ENCODE results near the gene ENTPD8. TPM values are rescaled to one million over a fixed set of nuclear protein-coding genes. Genes with fewer than 3 reads are reported as not detected.
"Not testable (repeated sequence)": the region's sequence is repeated elsewhere in the genome, so short reads cannot be mapped to it uniquely, and the experiment has no call there.

Gene ENTPD8
- total RNA-seq, 1 experiment from 2014 or later: not detected

DNA sequence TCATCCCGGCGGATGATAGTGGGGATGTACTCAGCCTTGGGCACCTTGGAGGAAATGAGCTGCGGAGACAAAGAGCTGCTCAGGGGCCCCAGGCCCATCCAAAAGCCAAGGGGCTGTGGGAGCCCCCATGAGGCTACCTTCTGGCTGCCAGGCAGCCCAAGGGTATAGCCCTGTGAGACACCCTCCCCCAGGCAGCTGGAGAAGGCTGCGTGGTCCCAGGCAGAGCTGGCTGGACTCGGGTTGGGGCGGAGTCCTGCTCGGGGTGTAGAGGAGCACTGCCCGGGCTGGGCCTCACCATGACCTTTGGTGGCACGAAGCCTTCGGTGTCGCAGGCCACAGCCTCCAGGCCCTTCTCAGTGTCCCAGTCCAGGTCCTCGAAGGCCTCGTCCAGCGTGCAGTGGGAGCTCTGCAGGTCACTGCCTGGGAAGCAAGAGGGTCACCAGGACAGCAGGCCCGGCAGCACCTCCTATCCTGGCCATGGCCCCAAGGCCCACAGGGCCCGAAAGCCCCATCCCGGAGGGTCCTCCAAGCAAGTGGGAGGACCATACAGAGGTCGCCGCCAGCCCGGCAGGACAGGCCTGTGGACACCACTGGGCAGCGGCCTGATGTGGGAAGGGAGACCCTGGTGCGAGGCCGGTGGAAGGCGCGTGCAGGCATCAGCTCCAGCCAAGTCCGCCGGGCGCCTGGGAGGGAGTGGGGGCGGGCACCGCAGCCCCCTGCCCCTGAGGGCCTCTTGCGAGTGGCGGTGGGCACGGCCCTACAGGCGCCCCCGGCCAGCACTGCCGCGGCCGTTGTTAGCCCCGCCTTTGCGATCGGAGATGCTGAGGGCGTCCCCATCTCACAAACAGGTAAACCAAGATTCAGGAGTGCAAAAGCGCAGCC, 11.8 kb upstream of the ENTPD8 start:
- peaks cover 12% of the 10 kb centered on the region for H3K36me3 ChIP-seq (ENCODE audit: insufficient read depth, low read length)
- peaks cover 21% of the 10 kb centered on the region for H4K20me1 ChIP-seq (ENCODE audit: insufficient read depth, low read depth, low read length)
- no peak overlapping the region for H2AFZ ChIP-seq (ENCODE audit: low read length)
- no peaks in the 10 kb centered on the region for H3K9me2 ChIP-seq (replicated peaks; ENCODE audit: insufficient read depth, low read length)
- no peak for DNase-seq
- H3K27ac ChIP-seq (ENCODE audit: low read length): no peak overlapping the region
- no peak overlapping the region for H3K4me3 ChIP-seq (ENCODE audit: low read length)
- no peak overlapping the region for H3K4me2 ChIP-seq (ENCODE audit: low read depth, low read length, poor library complexity, severe bottlenecking)
- H3K9ac ChIP-seq (ENCODE audit: low read length): no peak overlapping the region
- peaks cover 8% of the 10 kb centered on the region for H3K79me2 ChIP-seq (ENCODE audit: low read length)
- no peaks in the 10 kb centered on the region for H3K27me3 ChIP-seq (ENCODE audit: low read length)
- H3K4me1 ChIP-seq (ENCODE audit: low read length): peaks cover 39% of the 10 kb centered on the region
- no peaks in the 10 kb centered on the region for H3K9me3 ChIP-seq (ENCODE audit: low read length)

GRCh38 chr9:137452006-137452760, 11.0 kb upstream of the ENTPD8 start:
- Histone ChIP-seq H3K27ac (ENCODE audit: low read length) (no peak overlapping the region), H3K27me3 (ENCODE audit: low read length) (no peaks in the 10 kb centered on the region), H3K79me2 (ENCODE audit: low read length) (no peaks in the 10 kb centered on the region), H4K20me1 (ENCODE audit: insufficient read depth, low read depth, low read length) (peaks cover 15% of the 10 kb centered on the region), H3K9me2 (replicated peaks; ENCODE audit: insufficient read depth, low read length) (no peaks in the 10 kb centered on the region), H3K4me3 (ENCODE audit: low read length) (no peak overlapping the region), H3K36me3 (ENCODE audit: insufficient read depth, low read length) (peaks cover 12% of the 10 kb centered on the region), H3K4me1 (ENCODE audit: low read length) (peaks cover 31% of the 10 kb centered on the region), H3K9me3 (ENCODE audit: low read length) (no peaks in the 10 kb centered on the region), H2AFZ (ENCODE audit: low read length) (no peak overlapping the region), H3K9ac (ENCODE audit: low read length) (no peak overlapping the region), H3K4me2 (ENCODE audit: low read depth, low read length, poor library complexity, severe bottlenecking) (no peak overlapping the region)
- no peak for DNase-seq

DNA sequence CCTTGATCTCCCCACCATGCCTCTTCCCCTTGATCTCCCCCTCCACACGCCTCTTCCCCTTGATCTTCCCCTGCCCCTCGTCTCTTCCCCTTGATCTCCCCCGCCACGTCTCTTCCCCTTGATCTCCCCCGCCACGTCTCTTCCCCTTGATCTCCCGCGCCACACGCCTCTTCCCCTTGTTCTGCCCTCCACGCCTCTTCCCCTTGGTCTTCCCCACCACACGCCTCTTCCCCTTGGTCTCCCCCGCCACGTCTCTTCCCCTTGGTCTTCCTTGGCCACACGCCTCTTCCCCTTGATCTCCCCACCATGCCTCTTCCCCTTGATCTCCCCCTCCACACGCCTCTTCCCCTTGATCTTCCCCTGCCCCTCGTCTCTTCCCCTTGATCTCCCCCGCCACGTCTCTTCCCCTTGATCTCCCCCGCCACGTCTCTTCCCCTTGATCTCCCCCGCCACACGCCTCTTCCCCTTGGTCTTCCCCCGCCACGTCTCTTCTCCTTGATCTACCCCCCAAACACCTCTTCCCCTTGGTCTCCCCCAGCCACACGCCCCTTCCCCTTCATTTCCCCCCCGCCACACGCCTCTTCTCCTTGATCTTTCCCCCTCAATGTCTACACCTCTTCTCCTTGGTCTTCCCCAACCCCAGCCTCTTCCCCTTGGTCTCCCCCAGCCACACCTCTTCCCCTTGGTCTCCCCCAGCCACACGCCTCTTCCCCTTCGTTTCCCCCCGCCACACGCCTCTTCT, 10.3 kb upstream of the ENTPD8 start:
- Histone ChIP-seq H4K20me1 (ENCODE audit: insufficient read depth, low read depth, low read length) (peaks cover 15% of the 10 kb centered on the region), H3K36me3 (ENCODE audit: insufficient read depth, low read length) (peaks cover 12% of the 10 kb centered on the region), H3K4me1 (ENCODE audit: low read length) (peaks cover 24% of the 10 kb centered on the region)
- H3K9me2 ChIP-seq (replicated peaks; ENCODE audit: insufficient read depth, low read length); DNase-seq; H3K9me3 ChIP-seq (ENCODE audit: low read length); H3K4me3 ChIP-seq (ENCODE audit: low read length); H3K4me2 ChIP-seq (ENCODE audit: low read depth, low read length, poor library complexity, severe bottlenecking); H3K9ac ChIP-seq (ENCODE audit: low read length); H3K27ac ChIP-seq (ENCODE audit: low read length); H3K27me3 ChIP-seq (ENCODE audit: low read length); H2AFZ ChIP-seq (ENCODE audit: low read length); H3K79me2 ChIP-seq (ENCODE audit: low read length): not testable (repeated sequence)

DNA sequence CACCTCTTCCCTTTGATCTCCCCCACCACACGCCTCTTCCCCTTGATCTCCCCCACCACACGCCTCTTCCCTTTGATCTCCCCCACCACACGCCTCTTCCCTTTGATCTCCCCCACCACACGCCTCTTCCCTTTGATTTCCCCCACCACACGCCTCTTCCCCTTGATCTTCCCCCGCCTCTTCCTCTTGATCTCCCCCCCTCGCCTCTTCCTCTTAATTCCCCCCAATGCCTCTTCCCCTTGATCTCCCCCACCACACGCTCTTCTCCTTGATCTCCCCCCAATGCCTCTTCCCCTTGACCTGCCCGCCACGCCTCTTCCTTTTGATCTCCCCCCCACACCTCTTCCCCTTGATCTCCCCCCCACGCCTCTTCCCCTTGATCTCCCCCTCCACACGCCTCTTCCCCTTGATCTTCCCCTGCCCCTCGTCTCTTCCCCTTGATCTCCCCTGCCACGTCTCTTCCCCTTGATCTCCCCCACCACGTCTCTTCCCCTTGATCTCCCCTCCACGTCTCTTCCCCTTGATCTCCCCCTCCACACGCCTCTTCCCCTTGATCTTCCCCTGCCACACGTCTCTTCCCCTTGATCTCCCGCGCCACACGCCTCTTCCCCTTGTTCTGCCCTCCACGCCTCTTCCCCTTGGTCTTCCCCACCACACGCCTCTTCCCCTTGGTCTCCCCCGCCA, 9.5 kb upstream of the ENTPD8 start:
- H3K27ac ChIP-seq (ENCODE audit: low read length); H3K27me3 ChIP-seq (ENCODE audit: low read length); H3K9me2 ChIP-seq (replicated peaks; ENCODE audit: insufficient read depth, low read length); DNase-seq; H3K79me2 ChIP-seq (ENCODE audit: low read length); H3K4me2 ChIP-seq (ENCODE audit: low read depth, low read length, poor library complexity, severe bottlenecking); H3K9me3 ChIP-seq (ENCODE audit: low read length); H2AFZ ChIP-seq (ENCODE audit: low read length); H3K4me3 ChIP-seq (ENCODE audit: low read length); H3K9ac ChIP-seq (ENCODE audit: low read length): not testable (repeated sequence)
- H4K20me1 ChIP-seq (ENCODE audit: insufficient read depth, low read depth, low read length): peaks cover 18% of the 10 kb centered on the region
- H3K4me1 ChIP-seq (ENCODE audit: low read length): peaks cover 20% of the 10 kb centered on the region
- H3K36me3 ChIP-seq (ENCODE audit: insufficient read depth, low read length): peaks cover 12% of the 10 kb centered on the region

DNA sequence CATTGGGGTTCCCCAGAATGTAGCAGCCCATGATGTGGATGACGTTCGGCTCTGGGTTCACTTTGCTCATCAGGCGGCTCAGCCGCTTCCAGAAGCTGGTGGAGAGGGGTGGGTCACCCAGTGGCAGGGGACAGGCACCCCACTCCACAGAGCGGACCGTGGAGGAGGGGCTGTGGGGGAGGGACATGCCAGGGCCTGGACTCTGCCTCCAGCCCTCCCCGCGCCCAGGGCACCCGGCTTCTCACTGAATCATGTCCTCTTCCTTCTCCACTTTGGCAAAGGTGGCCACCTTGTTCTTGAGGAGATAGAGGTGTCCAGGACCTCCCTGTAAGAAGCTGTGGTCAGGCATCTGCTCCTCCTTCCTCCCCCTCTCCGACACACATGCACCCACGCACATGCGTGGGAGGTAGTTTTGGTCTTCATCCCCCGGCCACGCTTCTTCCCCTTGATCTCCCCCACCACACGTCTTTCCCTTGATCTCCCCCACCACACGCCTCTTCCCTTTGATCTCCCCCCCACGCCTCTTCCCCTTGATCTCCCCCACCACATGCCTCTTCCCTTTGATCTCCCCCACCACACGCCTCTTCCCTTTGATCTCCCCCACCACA, 8.9 kb upstream of the ENTPD8 start:
- no peak overlapping the region for H3K27ac ChIP-seq (ENCODE audit: low read length)

DNA sequence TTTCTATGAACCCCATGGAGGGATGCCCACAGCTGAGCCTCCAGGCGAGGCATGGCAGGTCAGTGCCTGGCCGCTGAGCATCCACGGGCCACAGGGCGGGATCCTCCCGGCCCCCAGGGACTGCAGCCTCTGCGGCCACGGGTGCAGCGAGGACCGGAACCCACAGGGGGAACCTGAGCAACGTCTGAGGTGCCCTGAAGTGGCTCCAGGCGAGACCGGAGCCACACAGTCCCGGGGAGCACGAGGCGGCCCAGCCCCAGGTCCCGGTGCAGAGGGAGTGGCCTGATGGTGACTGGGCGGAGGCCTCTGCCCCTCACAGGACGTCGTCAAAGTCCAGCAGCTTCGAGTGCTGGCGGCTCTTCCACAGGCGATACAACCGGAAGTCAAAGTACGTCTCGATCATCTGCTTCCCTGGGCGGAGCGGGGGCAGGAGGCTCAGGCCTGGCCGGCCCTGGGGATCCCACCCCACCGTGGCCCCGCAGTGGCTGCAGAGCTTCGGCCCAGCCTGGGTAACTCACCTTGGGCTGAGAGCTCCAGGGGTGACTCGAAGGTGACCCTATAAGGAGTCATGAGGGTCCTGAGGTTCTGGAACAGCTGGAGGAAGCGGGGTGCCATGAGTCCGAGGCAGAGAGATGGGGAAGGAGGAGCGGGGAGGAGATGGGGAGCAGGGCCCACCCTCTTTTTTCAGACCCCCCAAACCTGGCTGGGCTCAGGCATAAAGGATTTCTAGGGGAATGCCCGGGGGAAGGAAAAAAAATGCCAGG, 8.1 kb upstream of the ENTPD8 start:
- Histone ChIP-seq H3K36me3 (ENCODE audit: insufficient read depth, low read length) (peaks cover 12% of the 10 kb centered on the region), H3K9ac (ENCODE audit: low read length) (no peak overlapping the region), H3K27me3 (ENCODE audit: low read length) (no peaks in the 10 kb centered on the region), H4K20me1 (ENCODE audit: insufficient read depth, low read depth, low read length) (peaks cover 20% of the 10 kb centered on the region), H3K4me2 (ENCODE audit: low read depth, low read length, poor library complexity, severe bottlenecking) (no peak overlapping the region), H3K9me3 (ENCODE audit: low read length) (no peaks in the 10 kb centered on the region), H3K4me1 (ENCODE audit: low read length) (peaks cover 6% of the 10 kb centered on the region), H3K27ac (ENCODE audit: low read length) (no peak overlapping the region), H2AFZ (ENCODE audit: low read length) (no peak overlapping the region), H3K4me3 (ENCODE audit: low read length) (no peak overlapping the region), H3K79me2 (ENCODE audit: low read length) (no peaks in the 10 kb centered on the region), H3K9me2 (replicated peaks; ENCODE audit: insufficient read depth, low read length) (no peaks in the 10 kb centered on the region)
- no peak for DNase-seq

More for the DNA sequence above, 8.9 kb upstream of the ENTPD8 start:
- no peak overlapping the region for H3K9ac ChIP-seq (ENCODE audit: low read length)
- H3K4me3 ChIP-seq (ENCODE audit: low read length): no peak overlapping the region
- no peak overlapping the region for H3K4me2 ChIP-seq (ENCODE audit: low read depth, low read length, poor library complexity, severe bottlenecking)
- H3K9me3 ChIP-seq (ENCODE audit: low read length): no peaks in the 10 kb centered on the region
- DNase-seq: no peak
- peaks cover 12% of the 10 kb centered on the region for H3K36me3 ChIP-seq (ENCODE audit: insufficient read depth, low read length)
- peaks cover 14% of the 10 kb centered on the region for H3K4me1 ChIP-seq (ENCODE audit: low read length)
- H3K79me2 ChIP-seq (ENCODE audit: low read length): no peaks in the 10 kb centered on the region
- no peak overlapping the region for H2AFZ ChIP-seq (ENCODE audit: low read length)
- peaks cover 20% of the 10 kb centered on the region for H4K20me1 ChIP-seq (ENCODE audit: insufficient read depth, low read depth, low read length)
- H3K27me3 ChIP-seq (ENCODE audit: low read length): no peaks in the 10 kb centered on the region
- H3K9me2 ChIP-seq (replicated peaks; ENCODE audit: insufficient read depth, low read length): no peaks in the 10 kb centered on the region

- H3K36me3 ChIP-seq (ENCODE audit: insufficient read depth, low read length): peaks cover 12% of the 10 kb centered on the region
- H3K79me2 ChIP-seq (ENCODE audit: low read length): no peaks in the 10 kb centered on the region
- no peak overlapping the region for H3K9ac ChIP-seq (ENCODE audit: low read length)
- no peaks in the 10 kb centered on the region for H3K9me3 ChIP-seq (ENCODE audit: low read length)
- H3K27me3 ChIP-seq (ENCODE audit: low read length): no peaks in the 10 kb centered on the region
- no peak overlapping the region for H2AFZ ChIP-seq (ENCODE audit: low read length)
- no peaks in the 10 kb centered on the region for H3K9me2 ChIP-seq (replicated peaks; ENCODE audit: insufficient read depth, low read length)
- no peak overlapping the region for H3K27ac ChIP-seq (ENCODE audit: low read length)
- H3K4me1 ChIP-seq (ENCODE audit: low read length): peaks cover 4% of the 10 kb centered on the region; the same call in 1 of the 2 replicates
- no peak overlapping the region for H3K4me3 ChIP-seq (ENCODE audit: low read length)
- peaks cover 19% of the 10 kb centered on the region for H4K20me1 ChIP-seq (ENCODE audit: insufficient read depth, low read depth, low read length)
- no peak overlapping the region for H3K4me2 ChIP-seq (ENCODE audit: low read depth, low read length, poor library complexity, severe bottlenecking)
- DNase-seq: no peak
These were observed 7.4 kb upstream of the ENTPD8 start for GRCh38 chr9:137448602-137448962.

Data from Karpas-422 (cell line).